GM13976 (cell line): ENCODE data around the gene DUSP22.
"Not testable (repeated sequence)": the region's sequence is repeated elsewhere in the genome, so short reads cannot be mapped to it uniquely, and the experiment has no call there.

ENCODE experiments used
- DNase-seq: peaks from one replicate; pipeline ENCODE4 v3.0.0; 2012; ENCODE audit warnings: low spot score
- CTCF ChIP-seq: IDR thresholded peaks from 2 replicates; pipeline ENCODE4 v1.5.1; 2012; ENCODE audit warnings: borderline replicate concordance, mild to moderate bottlenecking; ENCODE audit not compliant: insufficient read depth; ENCODE audit errors: extremely low read depth, missing control alignments, control extremely low read depth
- in situ Hi-C: fragments of 300-500 bp; cut with MboI; formaldehyde crosslinking; loops from one replicate; pipeline ENCODE4 v1.12.0; 2022; ENCODE audit warnings: low sequenced_read_pairs, mixed read lengths, inconsistent platforms; ENCODE audit not compliant: unreplicated experiment

The DUSP22 gene

GRCh38 chr6:284486-284885 lies 7.8 kb upstream of the DUSP22 start:
- in situ Hi-C loops: no loop called here
- TF ChIP-seq CTCF: no peak
- no peak for DNase-seq

GRCh38 chr6:285030-285771 lies 7.1 kb upstream of the DUSP22 start:
- in situ Hi-C loops: no loop called here
- TF ChIP-seq CTCF: no peak
- peak; percentile 7 for DNase-seq

GRCh38 chr6:285902-286301 lies 6.4 kb upstream of the DUSP22 start:
- DNase-seq, in situ Hi-C loops: not testable (repeated sequence)

GRCh38 chr6:286681-287488 lies 5.4 kb upstream of the DUSP22 start:
- DNase-seq: peak; percentile 57
- in situ Hi-C loops: no loop called here
- no peak for TF ChIP-seq CTCF

GRCh38 chr6:287489-287860 lies 4.8 kb upstream of the DUSP22 start:
- no peak for TF ChIP-seq CTCF
- peak; percentile 27 for DNase-seq
- in situ Hi-C loops: no loop called here

GRCh38 chr6:288866-289265 lies 3.4 kb upstream of the DUSP22 start:
- DNase-seq: no peak
- in situ Hi-C loops: no loop called here

More at GRCh38 chr6:288866-289265, 3.4 kb upstream of the DUSP22 start:
- TF ChIP-seq CTCF: no peak
